ENCODE measurements around the gene FGGY. TPM values are rescaled to one million over a fixed set of nuclear protein-coding genes. Genes with fewer than 3 reads are reported as not detected.

Gene FGGY
- total and polyA plus RNA-seq, 2 donors (not counting 3 experiments of a cell fraction or from before 2014, with no cell fraction given), result 5.6 to 6.4 TPM

GRCh38 chr1:59743324-59744091, 446.6 kb downstream of the FGGY start:
- Histone ChIP-seq H3K9ac (replicated peaks; ENCODE audit: extremely low read depth, insufficient read depth, low read length) (peak overlapping the region; percentile 36), H3K9me3 (replicated peaks; ENCODE audit: control insufficient read depth, insufficient read depth, low read length) (no peaks in the 10 kb centered on the region), H3K36me3 (ENCODE audit: control insufficient read depth in 2 of 2, extremely low read depth in 1 of 2, insufficient read depth in 2 of 2, low read length in 2 of 2) (no peaks in the 10 kb centered on the region), H3K27me3 (ENCODE audit: control insufficient read depth in 2 of 2, insufficient read depth in 2 of 2, low read length in 2 of 2) (no peaks in the 10 kb centered on the region), H3K4me1 (ENCODE audit: control insufficient read depth, extremely low read depth, insufficient read depth, low read length) (peaks cover 30% of the 10 kb centered on the region), H3K27ac (ENCODE audit: insufficient read depth, low read depth, low read length) (peak overlapping the region; percentile 50), H3K9me1 (replicated peaks; ENCODE audit: control insufficient read depth, extremely low read depth, insufficient read depth, low read length) (no peaks in the 10 kb centered on the region), H4K20me1 (replicated peaks; ENCODE audit: control insufficient read depth, extremely low read depth, insufficient read depth, low read length) (no peaks in the 10 kb centered on the region), H3K79me2 (ENCODE audit: control insufficient read depth, insufficient read depth, low read length) (no peaks in the 10 kb centered on the region), H3K4me2 (ENCODE audit: insufficient read depth, low read length) (peak overlapping the region; percentile 56), H2AFZ (ENCODE audit: low read depth, low read length) (peak overlapping the region; percentile 69), H3K4me3 (replicated peaks in 1 of 3; ENCODE audit: insufficient read depth in 1 of 3, low read depth in 1 of 3, low read length in 3 of 3) (no peak overlapping the region)
- ChIA-PET CTCF (interaction anchor here (0.9 to 1.5 kb wide), 4 partner anchors 11 to 204 kb away, joined by 3 read pairs; no protein-coding TSS in a partner anchor), POLR2A (interaction anchor here (0.6 to 0.7 kb wide), 2 partner anchors 40 to 917 kb away, joined by 3 to 4 read pairs; no protein-coding TSS in a partner anchor)
- FAIRE-seq (peak; percentile 84), DNase-seq (ENCODE audit: low read depth, low spot score) (peak; percentile 91)
- no peak for TF ChIP-seq JUN (IDR thresholded peaks at IDR 0.05; ENCODE audit: borderline replicate concordance, insufficient read depth, insufficient read length, low read depth)
- peak; percentile 32 for TF ChIP-seq FOS (IDR thresholded peaks at IDR 0.05; ENCODE audit: borderline replicate concordance, insufficient read depth, low read length)
- TF ChIP-seq MAX (IDR thresholded peaks at IDR 0.05; ENCODE audit: insufficient read depth, insufficient read length), result peak; percentile 50
- intact Hi-C loops (cut with micrococcal nuclease) (loop anchor here (1.0 to 2.0 kb wide), 4 partner anchors 12 to 928 kb away; no protein-coding TSS in a partner anchor), dilution Hi-C loops (cut with MboI; ENCODE audit: extremely low pct_ligation_motif_present, low sequenced_read_pairs) (no loop called here)
- no TSS peak for BruUV-seq (replicated peaks)

- dilution Hi-C loops (cut with MboI; ENCODE audit: extremely low pct_ligation_motif_present, low sequenced_read_pairs) (no loop called here), intact Hi-C loops (cut with micrococcal nuclease) (no loop called here)
- no peak for FAIRE-seq
- Histone ChIP-seq H3K27ac (ENCODE audit: insufficient read depth, low read depth, low read length) (no peak overlapping the region), H3K9me3 (replicated peaks; ENCODE audit: control insufficient read depth, insufficient read depth, low read length) (no peaks in the 10 kb centered on the region), H3K4me3 (replicated peaks in 1 of 3; ENCODE audit: insufficient read depth in 1 of 3, low read depth in 1 of 3, low read length in 3 of 3) (no peak overlapping the region), H3K4me2 (ENCODE audit: insufficient read depth, low read length) (no peak overlapping the region), H3K36me3 (ENCODE audit: control insufficient read depth in 2 of 2, extremely low read depth in 1 of 2, insufficient read depth in 2 of 2, low read length in 2 of 2) (no peaks in the 10 kb centered on the region), H3K79me2 (ENCODE audit: control insufficient read depth, insufficient read depth, low read length) (no peaks in the 10 kb centered on the region), H3K9ac (replicated peaks; ENCODE audit: extremely low read depth, insufficient read depth, low read length) (no peak overlapping the region), H4K20me1 (replicated peaks; ENCODE audit: control insufficient read depth, extremely low read depth, insufficient read depth, low read length) (no peaks in the 10 kb centered on the region), H3K9me1 (replicated peaks; ENCODE audit: control insufficient read depth, extremely low read depth, insufficient read depth, low read length) (no peaks in the 10 kb centered on the region), H2AFZ (ENCODE audit: low read depth, low read length) (no peak overlapping the region), H3K4me1 (ENCODE audit: control insufficient read depth, extremely low read depth, insufficient read depth, low read length) (peaks cover 51% of the 10 kb centered on the region), H3K27me3 (ENCODE audit: control insufficient read depth in 2 of 2, insufficient read depth in 2 of 2, low read length in 2 of 2) (no peaks in the 10 kb centered on the region)
- DNase-seq (ENCODE audit: low read depth, low spot score), result peak; percentile 21
- no TSS peak for BruUV-seq (replicated peaks)
- CTCF ChIA-PET, result interaction anchor here (1.2 to 1.9 kb wide), 4 partner anchors 8 to 12 kb away, joined by 3 to 5 read pairs (median 4); no protein-coding TSS in a partner anchor
- POLR2A ChIA-PET, result no interaction called here
- no peak for TF ChIP-seq POLR2AphosphoS5 (IDR thresholded peaks at IDR 0.05; ENCODE audit: insufficient read depth, low read depth, low read length)
- TF ChIP-seq CTCF (IDR thresholded peaks at IDR 0.05; ENCODE audit: extremely low read depth in 1 of 2, insufficient read depth in 1 of 2, low read depth in 1 of 2, low read length in 2 of 2), result no peak
- TF ChIP-seq MYC (IDR thresholded peaks at IDR 0.05; ENCODE audit: low read depth, low read length), result no peak
- TF ChIP-seq GATA2 (IDR thresholded peaks at IDR 0.05; ENCODE audit: insufficient read depth, insufficient read length, low read depth, low read length), result no peak
- TF ChIP-seq MAX (IDR thresholded peaks at IDR 0.05; ENCODE audit: insufficient read depth, insufficient read length), result no peak
These were observed 450.6 kb downstream of the FGGY start for GRCh38 chr1:59747420-59748024.

Measured in endothelial cell of umbilical vein (primary cell).